Left cardiac atrium (tissue), 2 donors: ENCODE results near the gene GREB1L. TPM values are rescaled to one million over a fixed set of nuclear protein-coding genes. Genes with fewer than 3 reads are reported as not detected.

Experiments used
- total RNA-seq, 2 donors: library from RNA; stranded (reverse); fragmentation: NEBNext Ultra II Directional; extraction: Animal tissue kit (Norgen Biotek cat#: 25700); gene quantifications; one replicate each; pipeline ENCODE4 v1.2.1, GENCODE V29; 2021
- donor health status: DM: no; HTN: yes; CAD: no; lungs with severe emphysema.
- donor health status: DM: yes; HTN: yes; CAD: no.

GREB1L gene
- total RNA-seq, 2 donors from 2014 or later: 12.0 to 19.7 TPM

Other genes starting within 250 kb of the GREB1L start
- gene ROCK1, start 130.4 kb upstream of the GREB1L start, total RNA-seq: 10 to 100 TPM; 36.3 to 39.1 TPM